ENCODE results near the gene SLC25A1. TPM values are rescaled to one million over a fixed set of nuclear protein-coding genes. Genes with fewer than 3 reads are reported as not detected.

The SLC25A1 gene
- total RNA-seq, 5 donors from 2014 or later (not counting 1 experiment from before 2014, with no cell fraction given): 24.1 to 52.9 (median 45.7) TPM

DNA sequence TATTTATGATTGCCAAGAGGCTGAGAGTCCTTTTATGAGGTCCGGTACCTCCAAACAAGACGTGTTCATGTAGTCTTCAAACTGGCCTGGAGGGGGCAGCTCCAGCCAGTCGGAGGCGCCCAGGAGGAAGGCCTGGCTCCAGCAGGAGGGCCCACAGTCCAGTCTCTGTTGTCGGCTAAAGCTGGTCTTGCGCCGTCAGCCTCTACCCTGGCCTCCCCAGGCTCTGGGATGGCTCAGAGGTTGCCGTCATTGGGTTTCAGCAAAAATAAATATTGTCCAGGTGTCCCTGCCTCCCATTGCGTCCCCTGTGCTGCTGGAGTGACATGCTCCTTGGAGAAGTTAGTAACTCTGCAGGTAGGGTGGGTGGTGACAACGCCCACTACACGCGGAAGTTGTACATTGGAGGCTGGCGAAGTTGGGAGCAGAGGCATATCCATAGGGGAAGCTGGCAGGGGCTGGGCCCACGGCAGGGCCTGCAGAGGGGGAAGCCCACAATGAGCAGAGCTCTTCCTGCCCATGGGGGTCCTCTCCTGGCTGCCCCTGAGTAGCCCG lies 1.0 kb upstream of the SLC25A1 start:
- no peaks in the 10 kb centered on the region for H3K36me3 Mint-ChIP-seq
- Histone ChIP-seq H3K4me3 (ENCODE audit: control insufficient read depth in 1 of 2, extremely low read depth in 1 of 2, low read length in 1 of 2) (peak overlapping the region; percentile 62 to 65), H3K27ac (ENCODE audit: low read length) (no peak overlapping the region), H3K36me3 (ENCODE audit: control insufficient read depth in 2 of 2, extremely low read depth in 1 of 2, insufficient read depth in 1 of 2, low read length in 1 of 2) (no peaks in the 10 kb centered on the region), H3K4me1 (ENCODE audit: control insufficient read depth in 1 of 2, extremely low read depth in 1 of 2, insufficient read depth in 2 of 2, low read length in 2 of 2) (peaks cover 0 to 32% of the 10 kb centered on the region in 2 experiments), H3K9me3 (no peaks in the 10 kb centered on the region), H3K27me3 (replicated peaks in 1 of 2; ENCODE audit: control insufficient read depth in 2 of 2, extremely low read depth in 1 of 2, insufficient read depth in 2 of 2, low read length in 1 of 2) (peaks cover 0 to 9% of the 10 kb centered on the region in 2 experiments)
- peaks cover 12 to 26% (median 19%) of the 10 kb centered on the region in 3 donors for H3K4me1 Mint-ChIP-seq
- peak; percentile 25 to 30 (median 28) for ATAC-seq (replicated peaks in 1 of 4)
- H3K4me3 Mint-ChIP-seq: peak overlapping the region; percentile 81 to 86 (median 81)
- ChIA-PET POLR2A (no interaction called here), CTCF (interaction anchor here in 1 of 2 donors (1.6 kb wide), 1 partner anchor 35 kb away, joined by 4 read pairs; the partner anchor contains the start of gene ESS2)
- no peaks in the 10 kb centered on the region for H3K9me3 Mint-ChIP-seq
- WGBS (ENCODE audit: insufficient coverage): 53% methylated on average over 13 of the region's 15 CpGs
- no peaks in the 10 kb centered on the region for H3K27me3 Mint-ChIP-seq
- DNase-seq: peak in 14 of 35 experiments; percentile 12 to 63 (median 26)
- peak overlapping the region; percentile 76 to 84 for H3K27ac Mint-ChIP-seq

DNA sequence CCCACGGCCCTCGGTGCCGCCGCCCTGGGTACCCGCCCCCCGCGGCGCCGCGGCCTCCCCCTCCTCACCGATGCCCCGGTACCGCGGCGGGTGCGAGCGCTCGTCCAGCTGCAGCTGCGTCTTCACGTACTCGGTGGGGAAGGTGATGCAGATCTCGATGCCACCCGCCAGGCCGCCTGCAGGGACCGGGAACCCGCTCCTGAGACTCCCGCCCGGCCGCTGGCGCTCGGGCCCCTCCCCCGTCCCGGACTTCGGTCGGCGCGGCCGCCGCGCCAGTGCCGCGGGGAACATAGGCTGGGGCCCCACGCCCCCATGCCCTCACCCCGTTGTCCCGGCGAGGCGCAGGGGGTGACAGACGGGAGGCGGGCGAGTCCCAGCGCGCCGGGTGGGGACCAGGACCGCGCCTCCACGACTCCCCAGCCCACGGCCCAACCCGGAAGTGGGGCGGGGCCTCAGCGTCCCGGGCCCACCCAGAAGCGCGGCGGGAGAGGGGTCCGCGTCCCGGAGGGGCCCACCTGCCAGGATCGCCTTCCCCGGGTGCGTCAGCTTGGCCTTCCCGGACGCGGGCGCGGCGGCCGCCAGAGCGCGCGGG lies 375 bp downstream of the SLC25A1 start:
- ATAC-seq (replicated peaks in 1 of 4): peak; percentile 62 to 76 (median 66)

DNA sequence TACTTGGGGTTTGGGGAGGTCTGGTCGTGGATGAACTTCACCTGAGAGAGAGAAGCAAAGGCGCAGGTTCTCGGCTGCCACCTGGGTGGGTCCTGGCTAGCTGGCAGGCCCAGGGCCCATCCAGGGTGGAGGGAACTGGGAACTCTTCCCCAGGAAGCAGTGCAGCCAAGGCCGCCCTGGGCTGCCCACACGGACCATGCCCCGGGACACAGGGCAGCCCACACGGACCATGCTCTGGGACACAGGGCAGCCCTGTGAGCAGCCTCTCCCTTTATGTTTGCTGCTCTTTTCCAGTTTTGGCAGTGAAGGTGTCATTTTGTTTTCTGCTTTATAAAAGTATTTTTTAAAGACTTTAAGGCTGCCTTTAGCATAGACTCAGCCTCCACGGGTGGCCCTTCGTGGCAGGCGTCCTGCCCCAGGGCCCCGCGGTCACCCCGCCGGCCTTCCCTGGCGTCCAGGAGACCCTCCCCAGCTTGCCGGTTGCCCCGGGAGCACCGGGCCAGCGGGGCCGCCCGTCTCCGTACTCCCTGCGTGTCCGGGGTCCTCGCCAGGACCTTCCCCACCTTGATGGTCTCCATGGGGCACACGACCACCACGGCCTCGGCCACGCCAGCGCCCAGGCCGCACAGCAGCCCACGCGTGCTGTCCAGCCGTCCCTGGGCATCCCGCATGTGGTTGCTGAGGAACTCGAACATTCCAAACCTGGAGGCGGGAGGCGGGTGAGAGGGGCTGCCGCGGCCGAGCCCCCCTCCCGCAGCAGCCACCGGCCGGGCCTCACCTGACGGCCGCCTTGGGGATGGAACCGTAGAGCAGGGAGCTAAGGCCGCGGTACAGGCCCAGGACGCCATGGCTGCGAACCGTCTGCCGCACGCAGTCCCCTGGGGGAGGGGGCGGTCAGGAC lies 1.1 kb downstream of the SLC25A1 start:
- no peaks in the 10 kb centered on the region for H3K9me3 Mint-ChIP-seq
- H3K27ac ChIP-seq (ENCODE audit: low read length): no peak overlapping the region

More for the DNA sequence above, 375 bp downstream of the SLC25A1 start:
- no peaks in the 10 kb centered on the region for H3K36me3 Mint-ChIP-seq
- H3K27me3 ChIP-seq (replicated peaks in 1 of 2; ENCODE audit: control insufficient read depth in 2 of 2, extremely low read depth in 1 of 2, insufficient read depth in 2 of 2, low read length in 1 of 2): peaks cover 0 to 8% of the 10 kb centered on the region in 2 experiments
- DNase-seq: peak in 29 of 35 experiments; percentile 12 to 74 (median 36)
- H3K27ac Mint-ChIP-seq: no peak overlapping the region
- no peaks in the 10 kb centered on the region for H3K27me3 Mint-ChIP-seq
- no peaks in the 10 kb centered on the region for H3K36me3 ChIP-seq (ENCODE audit: control insufficient read depth in 2 of 2, extremely low read depth in 1 of 2, insufficient read depth in 1 of 2, low read length in 1 of 2)
- H3K4me3 Mint-ChIP-seq: peak overlapping the region in 1 of 3 donors; percentile 42
- H3K4me1 Mint-ChIP-seq: peaks cover 18 to 39% (median 26%) of the 10 kb centered on the region in 3 donors
- H3K9me3 ChIP-seq: no peaks in the 10 kb centered on the region
- POLR2A ChIA-PET: no interaction called here
- no peak overlapping the region for H3K27ac ChIP-seq (ENCODE audit: low read length)
- peak overlapping the region; percentile 56 to 65 for H3K4me3 ChIP-seq (ENCODE audit: control insufficient read depth in 1 of 2, extremely low read depth in 1 of 2, low read length in 1 of 2)
- peaks cover 0 to 41% of the 10 kb centered on the region in 2 experiments for H3K4me1 ChIP-seq (ENCODE audit: control insufficient read depth in 1 of 2, extremely low read depth in 1 of 2, insufficient read depth in 2 of 2, low read length in 2 of 2)
- whole genome bisulfite sequencing (ENCODE audit: insufficient coverage): under 1% methylated on average over 80 of the region's 80 CpGs
- no peaks in the 10 kb centered on the region for H3K9me3 Mint-ChIP-seq
- CTCF ChIA-PET: no interaction called here

DNA sequence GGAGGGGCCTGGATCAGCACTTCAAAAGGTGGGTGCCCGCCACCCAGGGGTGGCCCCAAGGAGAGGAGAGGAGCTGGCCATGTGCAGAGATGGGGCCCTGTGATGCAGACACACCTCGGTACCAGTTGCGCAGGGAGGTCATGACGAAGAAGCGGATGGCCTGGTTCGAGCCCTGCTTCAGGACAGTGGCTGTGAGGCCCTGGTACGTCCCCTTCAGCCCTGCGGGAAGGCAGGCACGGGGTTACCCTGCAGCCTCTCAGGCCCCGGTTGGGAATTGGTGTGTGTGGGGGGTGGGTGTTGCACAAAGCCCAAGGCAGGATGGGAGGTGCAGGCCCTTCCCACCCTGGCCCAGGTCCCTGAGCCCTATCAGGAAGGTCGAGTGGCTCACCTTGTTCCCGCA lies 1.8 kb downstream of the SLC25A1 start:
- Mint-ChIP-seq H3K36me3 (no peaks in the 10 kb centered on the region), H3K27ac (no peak overlapping the region), H3K4me1 (peaks cover 24 to 41% (median 28%) of the 10 kb centered on the region in 3 donors), H3K4me3 (peak overlapping the region; percentile 54 to 74 (median 67)), H3K9me3 (no peaks in the 10 kb centered on the region), H3K27me3 (no peaks in the 10 kb centered on the region)
- no peaks in the 10 kb centered on the region for H3K36me3 ChIP-seq (ENCODE audit: control insufficient read depth in 2 of 2, extremely low read depth in 1 of 2, insufficient read depth in 1 of 2, low read length in 1 of 2)
- H3K27me3 ChIP-seq (replicated peaks in 1 of 2; ENCODE audit: control insufficient read depth in 2 of 2, extremely low read depth in 1 of 2, insufficient read depth in 2 of 2, low read length in 1 of 2): no peaks in the 10 kb centered on the region
- no peak overlapping the region for H3K4me3 ChIP-seq (ENCODE audit: control insufficient read depth in 1 of 2, extremely low read depth in 1 of 2, low read length in 1 of 2)
- no peak for ATAC-seq (replicated peaks in 1 of 4)
- no peak for DNase-seq
- H3K9me3 ChIP-seq: no peaks in the 10 kb centered on the region
- POLR2A ChIA-PET: no interaction called here
- peaks cover 6 to 46% of the 10 kb centered on the region in 2 experiments for H3K4me1 ChIP-seq (ENCODE audit: control insufficient read depth in 1 of 2, extremely low read depth in 1 of 2, insufficient read depth in 2 of 2, low read length in 2 of 2)
- CTCF ChIA-PET: no interaction called here
- 92% methylated on average over 10 of the region's 12 CpGs for WGBS (ENCODE audit: insufficient coverage)
- H3K27ac ChIP-seq (ENCODE audit: low read length): no peak overlapping the region

More for the DNA sequence above, 1.1 kb downstream of the SLC25A1 start:
- peaks cover 24 to 44% (median 29%) of the 10 kb centered on the region in 3 donors for H3K4me1 Mint-ChIP-seq
- Histone ChIP-seq H3K27me3 (replicated peaks in 1 of 2; ENCODE audit: control insufficient read depth in 2 of 2, extremely low read depth in 1 of 2, insufficient read depth in 2 of 2, low read length in 1 of 2) (peaks cover 0 to 3% of the 10 kb centered on the region in 2 experiments), H3K36me3 (ENCODE audit: control insufficient read depth in 2 of 2, extremely low read depth in 1 of 2, insufficient read depth in 1 of 2, low read length in 1 of 2) (no peaks in the 10 kb centered on the region), H3K4me1 (ENCODE audit: control insufficient read depth in 1 of 2, extremely low read depth in 1 of 2, insufficient read depth in 2 of 2, low read length in 2 of 2) (peaks cover 2 to 46% of the 10 kb centered on the region in 2 experiments), H3K4me3 (ENCODE audit: control insufficient read depth in 1 of 2, extremely low read depth in 1 of 2, low read length in 1 of 2) (peak overlapping the region; percentile 25 to 65), H3K9me3 (no peaks in the 10 kb centered on the region)
- H3K27ac Mint-ChIP-seq: peak overlapping the region in 1 of 2 donors; percentile 72
- ATAC-seq (replicated peaks in 1 of 4): peak in 1 of 4 experiments; percentile 1
- ChIA-PET CTCF (no interaction called here), POLR2A (no interaction called here)
- H3K4me3 Mint-ChIP-seq: peak overlapping the region; percentile 54 to 74 (median 67)
- WGBS (ENCODE audit: insufficient coverage): 54% methylated on average over 50 of the region's 55 CpGs
- no peaks in the 10 kb centered on the region for H3K36me3 Mint-ChIP-seq
- no peaks in the 10 kb centered on the region for H3K27me3 Mint-ChIP-seq
- no peak for DNase-seq

DNA sequence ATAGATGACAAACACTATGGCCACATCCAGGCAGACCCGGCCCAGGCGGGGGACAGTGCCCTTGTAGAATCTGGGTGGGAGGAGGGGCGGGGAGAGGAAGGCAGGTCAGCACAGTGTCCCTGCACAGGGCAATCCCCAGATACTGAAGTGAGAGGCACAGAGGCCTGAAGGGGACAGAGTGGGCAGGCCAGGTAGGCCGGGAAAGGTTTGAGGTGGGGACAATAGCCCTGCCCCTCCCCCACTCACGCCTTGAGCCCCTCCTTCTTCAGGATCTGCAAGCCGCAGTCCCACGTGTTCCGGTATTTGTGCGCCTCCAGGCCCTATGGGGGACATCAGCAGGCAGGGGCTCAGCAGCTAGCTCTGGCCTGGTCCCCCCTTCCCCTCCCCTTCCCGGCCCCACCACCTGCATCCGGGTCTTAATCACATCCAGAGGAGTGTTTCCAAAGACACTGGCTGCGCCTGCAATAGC lies 2.3 kb downstream of the SLC25A1 start:
- Mint-ChIP-seq H3K4me3 (peak overlapping the region; percentile 54 to 74 (median 67)), H3K4me1 (peaks cover 26 to 43% (median 27%) of the 10 kb centered on the region in 3 donors), H3K36me3 (no peaks in the 10 kb centered on the region), H3K9me3 (no peaks in the 10 kb centered on the region), H3K27ac (peak overlapping the region; percentile 16 to 28), H3K27me3 (no peaks in the 10 kb centered on the region)
- ChIA-PET POLR2A (no interaction called here), CTCF (no interaction called here)
- H3K4me3 ChIP-seq (ENCODE audit: control insufficient read depth in 1 of 2, extremely low read depth in 1 of 2, low read length in 1 of 2): no peak overlapping the region
- no peak for DNase-seq
- H3K36me3 ChIP-seq (ENCODE audit: control insufficient read depth in 2 of 2, extremely low read depth in 1 of 2, insufficient read depth in 1 of 2, low read length in 1 of 2): no peaks in the 10 kb centered on the region
- WGBS (ENCODE audit: insufficient coverage): 94% methylated on average over 2 of the region's 12 CpGs
- no peaks in the 10 kb centered on the region for H3K9me3 ChIP-seq
- peaks cover 6 to 45% of the 10 kb centered on the region in 2 experiments for H3K4me1 ChIP-seq (ENCODE audit: control insufficient read depth in 1 of 2, extremely low read depth in 1 of 2, insufficient read depth in 2 of 2, low read length in 2 of 2)
- H3K27ac ChIP-seq (ENCODE audit: low read length): no peak overlapping the region
- no peak for ATAC-seq (replicated peaks in 1 of 4)
- no peaks in the 10 kb centered on the region for H3K27me3 ChIP-seq (replicated peaks in 1 of 2; ENCODE audit: control insufficient read depth in 2 of 2, extremely low read depth in 1 of 2, insufficient read depth in 2 of 2, low read length in 1 of 2)

DNA sequence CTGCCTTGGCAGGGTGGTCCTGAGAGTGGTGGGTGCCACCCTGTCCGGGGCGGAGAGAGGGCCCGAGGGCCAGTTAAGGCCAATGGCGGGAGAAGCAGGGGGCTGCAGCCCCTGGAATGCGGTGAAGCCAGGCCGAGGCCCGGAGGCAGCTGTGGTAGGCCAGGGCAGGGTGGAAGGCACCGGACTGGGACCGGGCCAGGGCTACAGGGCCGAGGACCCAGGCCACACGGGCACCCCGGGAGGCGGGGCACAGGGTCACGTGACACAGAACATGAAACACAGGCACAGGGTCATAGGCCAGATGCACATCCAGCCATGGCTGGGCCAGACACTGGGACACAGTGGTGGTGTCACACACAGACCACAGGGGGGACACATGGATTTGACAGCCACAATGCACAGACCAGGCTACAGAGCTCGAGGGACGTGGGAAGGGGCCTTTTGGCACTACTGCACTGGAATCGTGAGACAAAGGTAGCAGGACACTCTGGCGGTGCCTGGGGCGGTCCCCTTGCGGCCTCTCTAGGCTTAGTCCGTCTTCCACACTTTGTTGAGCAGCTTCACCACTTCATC lies 2.8 kb downstream of the SLC25A1 start:
- 83% methylated on average over 17 of the region's 21 CpGs for WGBS (ENCODE audit: insufficient coverage)
- CTCF ChIA-PET: no interaction called here
- DNase-seq (no peak), ATAC-seq (replicated peaks in 1 of 4) (no peak)
- Mint-ChIP-seq H3K27me3 (no peaks in the 10 kb centered on the region), H3K36me3 (no peaks in the 10 kb centered on the region), H3K4me3 (peak overlapping the region; percentile 44 to 54 (median 49)), H3K4me1 (peaks cover 30 to 47% (median 31%) of the 10 kb centered on the region in 3 donors), H3K9me3 (no peaks in the 10 kb centered on the region), H3K27ac (peak overlapping the region; percentile 28 to 55)
- no peaks in the 10 kb centered on the region for H3K36me3 ChIP-seq (ENCODE audit: control insufficient read depth in 2 of 2, extremely low read depth in 1 of 2, insufficient read depth in 1 of 2, low read length in 1 of 2)
- H3K27ac ChIP-seq (ENCODE audit: low read length): no peak overlapping the region
- peaks cover 6 to 50% of the 10 kb centered on the region in 2 experiments for H3K4me1 ChIP-seq (ENCODE audit: control insufficient read depth in 1 of 2, extremely low read depth in 1 of 2, insufficient read depth in 2 of 2, low read length in 2 of 2)
- peaks cover 0 to 4% of the 10 kb centered on the region in 2 experiments for H3K27me3 ChIP-seq (replicated peaks in 1 of 2; ENCODE audit: control insufficient read depth in 2 of 2, extremely low read depth in 1 of 2, insufficient read depth in 2 of 2, low read length in 1 of 2)
- POLR2A ChIA-PET: no interaction called here
- no peaks in the 10 kb centered on the region for H3K9me3 ChIP-seq
- H3K4me3 ChIP-seq (ENCODE audit: control insufficient read depth in 1 of 2, extremely low read depth in 1 of 2, low read length in 1 of 2): no peak overlapping the region

Data from T-cell (primary cell).